ENCODE measurements around the gene NTSR1. TPM values are rescaled to one million over a fixed set of nuclear protein-coding genes. Genes with fewer than 3 reads are reported as not detected.

NTSR1 gene
- total and polyA plus RNA-seq, 4 donors: 0.02 to 3.7 (median 0.76) TPM

DNA sequence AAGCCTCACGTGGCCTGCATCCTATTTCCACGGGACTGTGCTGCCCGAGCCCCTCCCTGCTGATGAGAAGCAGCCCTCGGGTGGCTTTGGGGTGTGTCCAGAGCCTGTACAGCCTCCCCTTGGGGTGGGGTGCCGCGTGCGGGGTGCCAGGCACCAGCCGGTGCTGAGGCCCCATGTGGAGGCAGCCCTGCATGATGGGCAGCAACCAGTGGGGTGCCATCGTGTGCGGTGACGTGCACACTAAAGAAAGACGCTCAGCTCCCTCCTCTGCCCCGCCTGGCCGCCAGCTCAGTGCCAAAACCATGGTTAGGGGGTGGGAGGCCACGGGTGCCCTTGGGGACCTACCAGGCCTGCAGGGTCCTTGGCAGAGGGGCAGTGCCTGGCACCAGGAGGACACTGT, 26.2 kb downstream of the NTSR1 start:
- DNase-seq: peak in 1 of 3 donors; percentile 8
- ATAC-seq (ENCODE audit: insufficient read depth, low FRiP score): no peak
- 61 to 64% methylated on average over 15 of the region's 15 CpGs for WGBS, 2 donors
- H3K9me3 ChIP-seq (ENCODE audit: control insufficient read depth in 4 of 4, insufficient read depth in 3 of 4, low read length in 3 of 4): peaks cover 0 to 7% (median 0%) of the 10 kb centered on the region in 4 donors
- peaks cover 0 to 2% (median 0%) of the 10 kb centered on the region in 5 donors for H3K4me1 ChIP-seq (ENCODE audit: control insufficient read depth in 5 of 5, insufficient read depth in 5 of 5, low read length in 5 of 5)
- H3K9ac ChIP-seq (ENCODE audit: insufficient read depth in 1 of 2, low read length in 2 of 2): no peak overlapping the region
- H3K27me3 ChIP-seq (ENCODE audit: control insufficient read depth in 3 of 3, insufficient read depth in 3 of 3, low read length in 2 of 3): peaks cover 3 to 27% (median 4%) of the 10 kb centered on the region in 3 donors
- H3K36me3 ChIP-seq (ENCODE audit: control insufficient read depth in 4 of 4, insufficient read depth in 4 of 4, low read length in 4 of 4): no peaks in the 10 kb centered on the region
- no peak overlapping the region for H3K27ac ChIP-seq (ENCODE audit: low read depth in 1 of 2, low read length in 1 of 2)
- TF ChIP-seq, protein P1, sequence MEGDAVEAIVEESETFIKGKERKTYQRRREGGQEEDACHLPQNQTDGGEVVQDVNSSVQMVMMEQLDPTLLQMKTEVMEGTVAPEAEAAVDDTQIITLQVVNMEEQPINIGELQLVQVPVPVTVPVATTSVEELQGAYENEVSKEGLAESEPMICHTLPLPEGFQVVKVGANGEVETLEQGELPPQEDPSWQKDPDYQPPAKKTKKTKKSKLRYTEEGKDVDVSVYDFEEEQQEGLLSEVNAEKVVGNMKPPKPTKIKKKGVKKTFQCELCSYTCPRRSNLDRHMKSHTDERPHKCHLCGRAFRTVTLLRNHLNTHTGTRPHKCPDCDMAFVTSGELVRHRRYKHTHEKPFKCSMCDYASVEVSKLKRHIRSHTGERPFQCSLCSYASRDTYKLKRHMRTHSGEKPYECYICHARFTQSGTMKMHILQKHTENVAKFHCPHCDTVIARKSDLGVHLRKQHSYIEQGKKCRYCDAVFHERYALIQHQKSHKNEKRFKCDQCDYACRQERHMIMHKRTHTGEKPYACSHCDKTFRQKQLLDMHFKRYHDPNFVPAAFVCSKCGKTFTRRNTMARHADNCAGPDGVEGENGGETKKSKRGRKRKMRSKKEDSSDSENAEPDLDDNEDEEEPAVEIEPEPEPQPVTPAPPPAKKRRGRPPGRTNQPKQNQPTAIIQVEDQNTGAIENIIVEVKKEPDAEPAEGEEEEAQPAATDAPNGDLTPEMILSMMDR (IDR thresholded peaks at IDR 0.05; ENCODE audit: control extremely low read depth, extremely low read depth): no peak
- no peak overlapping the region for H3K4me3 ChIP-seq

DNA sequence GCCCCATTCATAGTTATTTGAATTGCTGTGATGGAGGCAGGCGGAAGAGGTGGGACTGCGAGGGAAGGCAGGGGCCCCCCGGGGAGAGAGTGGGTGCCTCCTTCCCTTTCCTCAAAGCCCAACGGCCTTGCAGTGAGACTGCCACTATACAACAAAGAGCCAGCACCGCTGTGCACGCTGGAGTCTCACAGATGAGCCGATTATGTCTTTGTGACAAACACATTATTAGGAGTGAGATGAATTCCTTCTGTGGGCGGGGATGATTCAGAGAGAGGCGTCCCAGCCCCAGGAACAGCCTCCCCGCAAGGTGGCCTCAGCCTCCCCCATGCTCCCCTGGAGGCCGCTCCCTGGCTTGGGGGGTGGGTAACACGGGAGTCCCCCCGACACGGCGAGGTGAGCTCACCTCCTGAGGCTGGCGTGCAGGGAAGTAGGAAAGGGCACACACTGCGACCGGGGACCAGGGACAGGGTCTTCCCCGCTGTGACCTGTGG, 26.7 kb downstream of the NTSR1 start:
- H3K27ac ChIP-seq (ENCODE audit: low read depth in 1 of 2, low read length in 1 of 2): no peak overlapping the region
- DNase-seq (peak in 1 of 3 donors; percentile 6), ATAC-seq (ENCODE audit: insufficient read depth, low FRiP score) (no peak)
- peaks cover 2 to 27% (median 3%) of the 10 kb centered on the region in 3 donors for H3K27me3 ChIP-seq (ENCODE audit: control insufficient read depth in 3 of 3, insufficient read depth in 3 of 3, low read length in 2 of 3)
- TF ChIP-seq, protein P1 (IDR thresholded peaks at IDR 0.05; ENCODE audit: control extremely low read depth, extremely low read depth): no peak
- peaks cover 0 to 7% (median 0%) of the 10 kb centered on the region in 4 donors for H3K9me3 ChIP-seq (ENCODE audit: control insufficient read depth in 4 of 4, insufficient read depth in 3 of 4, low read length in 3 of 4)
- H3K4me3 ChIP-seq: no peak overlapping the region
- 51 to 55% methylated on average over 19 of the region's 19 CpGs for WGBS, 2 donors
- peaks cover 0 to 5% (median 0%) of the 10 kb centered on the region in 5 donors for H3K4me1 ChIP-seq (ENCODE audit: control insufficient read depth in 5 of 5, insufficient read depth in 5 of 5, low read length in 5 of 5)
- H3K36me3 ChIP-seq (ENCODE audit: control insufficient read depth in 4 of 4, insufficient read depth in 4 of 4, low read length in 4 of 4): no peaks in the 10 kb centered on the region
- H3K9ac ChIP-seq (ENCODE audit: insufficient read depth in 1 of 2, low read length in 2 of 2): no peak overlapping the region

DNA sequence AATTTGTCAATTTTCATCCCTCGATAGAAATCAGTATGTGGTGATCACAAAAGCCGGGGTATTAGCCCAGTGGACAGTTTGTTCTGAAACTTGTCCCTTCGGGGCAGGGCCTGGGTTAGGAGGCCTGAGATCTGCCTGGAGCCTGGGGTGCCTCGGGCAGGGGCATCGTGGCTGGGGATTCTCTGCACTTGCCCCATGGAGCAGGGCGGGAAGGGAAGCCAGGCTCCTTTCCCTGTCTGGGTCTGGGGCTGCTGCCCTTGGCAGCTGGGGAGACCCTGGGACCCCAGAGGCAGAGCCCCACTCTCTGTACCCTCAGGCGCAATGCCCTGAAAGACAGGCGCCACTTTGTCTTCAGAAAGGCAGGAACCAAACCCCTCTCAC, 27.4 kb downstream of the NTSR1 start:
- no peak overlapping the region for H3K4me3 ChIP-seq
- WGBS, 2 donors: 87 to 91% methylated on average over 8 of the region's 8 CpGs
- no peak for DNase-seq

More for the DNA sequence above, 27.4 kb downstream of the NTSR1 start:
- H3K36me3 ChIP-seq (ENCODE audit: control insufficient read depth in 4 of 4, insufficient read depth in 4 of 4, low read length in 4 of 4): no peaks in the 10 kb centered on the region
- peaks cover 2 to 27% (median 3%) of the 10 kb centered on the region in 3 donors for H3K27me3 ChIP-seq (ENCODE audit: control insufficient read depth in 3 of 3, insufficient read depth in 3 of 3, low read length in 2 of 3)
- peaks cover 0 to 5% (median 0%) of the 10 kb centered on the region in 5 donors for H3K4me1 ChIP-seq (ENCODE audit: control insufficient read depth in 5 of 5, insufficient read depth in 5 of 5, low read length in 5 of 5)
- H3K9ac ChIP-seq (ENCODE audit: insufficient read depth in 1 of 2, low read length in 2 of 2): no peak overlapping the region
- no peak overlapping the region for H3K27ac ChIP-seq (ENCODE audit: low read depth in 1 of 2, low read length in 1 of 2)
- H3K9me3 ChIP-seq (ENCODE audit: control insufficient read depth in 4 of 4, insufficient read depth in 3 of 4, low read length in 3 of 4): peaks cover 0 to 5% (median 0%) of the 10 kb centered on the region in 4 donors
- no peak for ATAC-seq (ENCODE audit: insufficient read depth, low FRiP score)
- TF ChIP-seq, protein P1 (IDR thresholded peaks at IDR 0.05; ENCODE audit: control extremely low read depth, extremely low read depth): no peak
